KG1 (cell line): Measurements from ENCODE around the gene C19orf33.

Source experiments
- DNase-seq: peaks from one replicate; lab custom pipeline; 2025; lab: John Stamatoyannopoulos, UW

Gene C19orf33

GRCh38 chr19:38280030-38280921 lies 23.8 kb upstream of the C19orf33 start:
- no peak for DNase-seq

GRCh38 chr19:38281811-38282566 lies 22.1 kb upstream of the C19orf33 start:
- DNase-seq = no peak

- DNase-seq = no peak
Measured at GRCh38 chr19:38283271-38283670, 20.8 kb upstream of the C19orf33 start.

- DNase-seq = no peak
Measured at GRCh38 chr19:38284422-38284821, 19.6 kb upstream of the C19orf33 start.

- DNase-seq = no peak
Measured at GRCh38 chr19:38285567-38285966, 18.5 kb upstream of the C19orf33 start.

GRCh38 chr19:38287604-38288003 lies 16.4 kb upstream of the C19orf33 start:
- no peak for DNase-seq

GRCh38 chr19:38288123-38288855 lies 15.8 kb upstream of the C19orf33 start:
- no peak for DNase-seq

GRCh38 chr19:38289955-38290354 lies 14.1 kb upstream of the C19orf33 start:
- DNase-seq = no peak

- no peak for DNase-seq
Measured at GRCh38 chr19:38290631-38291147, 13.4 kb upstream of the C19orf33 start.

GRCh38 chr19:38291855-38292254 lies 12.2 kb upstream of the C19orf33 start:
- DNase-seq = no peak

GRCh38 chr19:38293281-38293680 lies 10.8 kb upstream of the C19orf33 start:
- DNase-seq = no peak

- DNase-seq = no peak
Measured at GRCh38 chr19:38294090-38294489, 10.0 kb upstream of the C19orf33 start.

- no peak for DNase-seq
Measured at GRCh38 chr19:38298821-38299680, 5.0 kb upstream of the C19orf33 start.

- no peak for DNase-seq
Measured at GRCh38 chr19:38304352-38304865, 358 bp downstream of the C19orf33 start.

- no peak for DNase-seq
Measured at GRCh38 chr19:38304866-38305429, 897 bp downstream of the C19orf33 start.

- DNase-seq = no peak
Measured at GRCh38 chr19:38306236-38306635, 2.2 kb downstream of the C19orf33 start.

- no peak for DNase-seq
Measured at GRCh38 chr19:38307076-38307475, 3.0 kb downstream of the C19orf33 start.

- no peak for DNase-seq
Measured at GRCh38 chr19:38307597-38307996, 3.5 kb downstream of the C19orf33 start.

GRCh38 chr19:38308006-38308766 lies 4.1 kb downstream of the C19orf33 start:
- no peak for DNase-seq
